ENCODE results near the gene FRMPD3. TPM values are rescaled to one million over a fixed set of nuclear protein-coding genes. Genes with fewer than 3 reads are reported as not detected.

FRMPD3 gene
- total RNA-seq, 1 donor from 2014 or later = 0.74 TPM

GRCh38 chrX:107493141-107493540 lies 43.7 kb downstream of the FRMPD3 start:
- no peak overlapping the region for H3K27ac ChIP-seq
- no peak for TF ChIP-seq POLR2AphosphoS5 (IDR thresholded peaks at IDR 0.05; ENCODE audit: insufficient read depth in 1 of 2, low read depth in 1 of 2)
- TF ChIP-seq POLR2A (IDR thresholded peaks at IDR 0.05) = no peak
- TF ChIP-seq CTCF (IDR thresholded peaks at IDR 0.05) = no peak
- no peaks in the 10 kb centered on the region for H3K36me3 ChIP-seq
- H3K4me1 ChIP-seq = no peaks in the 10 kb centered on the region
- H3K27me3 ChIP-seq = no peaks in the 10 kb centered on the region
- H3K9me3 ChIP-seq = no peaks in the 10 kb centered on the region
- intact Hi-C loops (cut with DNase I) = no loop called here
- DNase-seq (ENCODE audit: extremely low spot score in 2 of 2) = no peak
- H3K4me3 ChIP-seq = no peak overlapping the region

- Histone ChIP-seq H3K4me1 (no peaks in the 10 kb centered on the region), H3K4me3 (no peak overlapping the region), H3K36me3 (no peaks in the 10 kb centered on the region), H3K27ac (no peak overlapping the region), H3K9me3 (no peaks in the 10 kb centered on the region), H3K27me3 (no peaks in the 10 kb centered on the region)
- TF ChIP-seq CTCF (IDR thresholded peaks at IDR 0.05) = no peak
- no peak for TF ChIP-seq POLR2A (IDR thresholded peaks at IDR 0.05)
- TF ChIP-seq POLR2AphosphoS5 (IDR thresholded peaks at IDR 0.05; ENCODE audit: insufficient read depth in 1 of 2, low read depth in 1 of 2) = no peak
- intact Hi-C loops (cut with DNase I) = no loop called here
- DNase-seq (ENCODE audit: extremely low spot score in 2 of 2) = no peak
These were observed 47.3 kb downstream of the FRMPD3 start for GRCh38 chrX:107496786-107497185.

Other genes with a start within 250 kb of the FRMPD3 start
- 10.6 TPM for gene NUP62CL, start 243.2 kb upstream of the FRMPD3 start, total RNA-seq
- gene DNAAF6, start 243.0 kb upstream of the FRMPD3 start, total RNA-seq = not detected
- 19.9 TPM for gene PRPS1, start 178.9 kb downstream of the FRMPD3 start, total RNA-seq

Measured in vagina (tissue), 2 donors.